Activated naive CD4-positive, alpha-beta T cell treated with anti-CD3 and anti-CD28 coated beads, Interleukin-2, amount 50 U/mL, for 72 hours (primary cell): ENCODE results near the gene MYOT. TPM values are rescaled to one million over a fixed set of nuclear protein-coding genes. Genes with fewer than 3 reads are reported as not detected.
"Not testable (repeated sequence)": the region's sequence is repeated elsewhere in the genome, so short reads cannot be mapped to it uniquely, and the experiment has no call there.

Source experiments
- ATAC-seq, 2 donors: fragments of 150-1000 bp; cut with Tn5 transposase; 2 replicates each; pipeline ENCODE4 v1.10.0; 2021; ENCODE audit warnings: mild to moderate bottlenecking in 2 of 2, moderate library complexity in 2 of 2
- DNase-seq, 2 donors: peaks; one replicate each; pipeline ENCODE4 v3.0.0; 2021 to 2022; ENCODE audit warnings: low spot score in 2 of 2
- H3K27ac Mint-ChIP-seq, 2 donors: one replicate each; pipeline ENCODE4 v1.8.0; 2022; ENCODE audit warnings: mild to moderate bottlenecking in 2 of 2, mixed read lengths in 2 of 2
- H3K36me3 Mint-ChIP-seq, 2 donors: one replicate each; pipeline ENCODE4 v1.8.0; 2022; ENCODE audit warnings: mixed read lengths in 2 of 2
- H3K9me3 Mint-ChIP-seq, 2 donors: one replicate each; pipeline ENCODE4 v1.8.0; 2022; ENCODE audit warnings: mixed read lengths in 2 of 2
- total RNA-seq, 2 donors: library from RNA; stranded (reverse); gene quantifications; one replicate each; pipeline ENCODE4 v1.2.3, GENCODE V29; 2022

Gene MYOT
- total RNA-seq, 2 donors from 2014 or later: not detected

- DNase-seq (no peak), ATAC-seq (no peak)
- Mint-ChIP-seq H3K9me3 (no peaks in the 10 kb centered on the region), H3K27ac (no peak overlapping the region), H3K36me3 (no peaks in the 10 kb centered on the region)
Measured at GRCh38 chr5:137842296-137842695, 25.4 kb upstream of the MYOT start.

- Mint-ChIP-seq H3K27ac (no peak overlapping the region), H3K36me3 (no peaks in the 10 kb centered on the region), H3K9me3 (no peaks in the 10 kb centered on the region)
- no peak for DNase-seq
- no peak for ATAC-seq
Measured at GRCh38 chr5:137843676-137844299, 23.9 kb upstream of the MYOT start.

GRCh38 chr5:137845472-137845871, 22.2 kb upstream of the MYOT start:
- Mint-ChIP-seq H3K36me3 (no peaks in the 10 kb centered on the region), H3K27ac (no peak overlapping the region), H3K9me3 (no peaks in the 10 kb centered on the region)
- DNase-seq (no peak), ATAC-seq (no peak)

- DNase-seq (no peak), ATAC-seq (no peak)
- Mint-ChIP-seq H3K9me3 (no peaks in the 10 kb centered on the region), H3K36me3 (no peaks in the 10 kb centered on the region), H3K27ac (no peak overlapping the region)
Measured at GRCh38 chr5:137847687-137848086, 20.0 kb upstream of the MYOT start.

GRCh38 chr5:137853165-137853564, 14.5 kb upstream of the MYOT start:
- not testable (repeated sequence) for H3K36me3 Mint-ChIP-seq, H3K27ac Mint-ChIP-seq, H3K9me3 Mint-ChIP-seq

GRCh38 chr5:137856201-137856600, 11.5 kb upstream of the MYOT start:
- no peaks in the 10 kb centered on the region for H3K9me3 Mint-ChIP-seq
- H3K36me3 Mint-ChIP-seq: no peaks in the 10 kb centered on the region
- H3K27ac Mint-ChIP-seq: no peak overlapping the region
- ATAC-seq: no peak
- DNase-seq: no peak

More at GRCh38 chr5:137853165-137853564, 14.5 kb upstream of the MYOT start:
- not testable (repeated sequence) for DNase-seq, ATAC-seq

GRCh38 chr5:137856916-137857862, 10.5 kb upstream of the MYOT start:
- Mint-ChIP-seq H3K27ac (peak overlapping the region in 1 of 2 donors; percentile 65), H3K36me3 (no peaks in the 10 kb centered on the region), H3K9me3 (no peaks in the 10 kb centered on the region)
- no peak for ATAC-seq
- DNase-seq: no peak

GRCh38 chr5:137858223-137858916, 9.3 kb upstream of the MYOT start:
- ATAC-seq: peak in 1 of 2 donors; percentile 56
- Mint-ChIP-seq H3K36me3 (no peaks in the 10 kb centered on the region), H3K9me3 (no peaks in the 10 kb centered on the region), H3K27ac (peak overlapping the region in 1 of 2 donors; percentile 65)
- no peak for DNase-seq

GRCh38 chr5:137858954-137859353, 8.7 kb upstream of the MYOT start:
- no peak for DNase-seq
- H3K9me3 Mint-ChIP-seq: no peaks in the 10 kb centered on the region
- no peak overlapping the region for H3K27ac Mint-ChIP-seq
- ATAC-seq: no peak
- H3K36me3 Mint-ChIP-seq: no peaks in the 10 kb centered on the region

- DNase-seq: no peak
- Mint-ChIP-seq H3K9me3 (no peaks in the 10 kb centered on the region), H3K27ac (peak overlapping the region in 1 of 2 donors; percentile 19), H3K36me3 (no peaks in the 10 kb centered on the region)
- no peak for ATAC-seq
Measured at GRCh38 chr5:137862251-137862650, 5.4 kb upstream of the MYOT start.

- H3K36me3 Mint-ChIP-seq, H3K9me3 Mint-ChIP-seq, ATAC-seq, H3K27ac Mint-ChIP-seq, DNase-seq: not testable (repeated sequence)
Measured at GRCh38 chr5:137863653-137864052, 4.0 kb upstream of the MYOT start.

- Mint-ChIP-seq H3K9me3 (no peaks in the 10 kb centered on the region), H3K27ac (no peak overlapping the region), H3K36me3 (no peaks in the 10 kb centered on the region)
- DNase-seq: no peak
- no peak for ATAC-seq
Measured at GRCh38 chr5:137866541-137867388, 895 bp upstream of the MYOT start.

GRCh38 chr5:137870647-137871339, 3.1 kb downstream of the MYOT start:
- H3K27ac Mint-ChIP-seq: no peak overlapping the region

GRCh38 chr5:137871571-137871970, 3.9 kb downstream of the MYOT start:
- ATAC-seq (no peak), DNase-seq (no peak)
- Mint-ChIP-seq H3K9me3 (no peaks in the 10 kb centered on the region), H3K36me3 (no peaks in the 10 kb centered on the region), H3K27ac (no peak overlapping the region)

More at GRCh38 chr5:137870647-137871339, 3.1 kb downstream of the MYOT start:
- no peaks in the 10 kb centered on the region for H3K36me3 Mint-ChIP-seq
- H3K9me3 Mint-ChIP-seq: no peaks in the 10 kb centered on the region
- ATAC-seq (no peak), DNase-seq (no peak)

- ATAC-seq: no peak
- no peaks in the 10 kb centered on the region for H3K36me3 Mint-ChIP-seq
- no peak overlapping the region for H3K27ac Mint-ChIP-seq
Measured at GRCh38 chr5:137872466-137872865, 4.8 kb downstream of the MYOT start.

GRCh38 chr5:137876101-137876500, 8.4 kb downstream of the MYOT start:
- no peak overlapping the region for H3K27ac Mint-ChIP-seq
- no peak for DNase-seq
- no peak for ATAC-seq
- no peaks in the 10 kb centered on the region for H3K9me3 Mint-ChIP-seq
- no peaks in the 10 kb centered on the region for H3K36me3 Mint-ChIP-seq

More at GRCh38 chr5:137872466-137872865, 4.8 kb downstream of the MYOT start:
- no peak for DNase-seq
- H3K9me3 Mint-ChIP-seq: no peaks in the 10 kb centered on the region
